AG09319 (cell line): ENCODE results near the gene ATP6V1B1.

ENCODE experiments used
- DNase-seq: peaks from one replicate; pipeline ENCODE4 v3.0.0-alpha.2; 2010; ENCODE audit warnings: low read depth; ENCODE audit errors: extremely low read depth
- CTCF ChIP-seq: IDR thresholded peaks from 2 replicates; pipeline ENCODE4 v1.5.1; 2011; ENCODE audit warnings: low read depth, mild to moderate bottlenecking, inconsistent platforms, low read length, moderate library complexity

ATP6V1B1 gene

GRCh38 chr2:71003396-71003795 is 67.7 kb downstream of the ATP6V1B1 start:
- TF ChIP-seq CTCF: no peak

GRCh38 chr2:71003966-71004755 is 68.5 kb downstream of the ATP6V1B1 start:
- no peak for DNase-seq
- TF ChIP-seq CTCF: no peak

More at GRCh38 chr2:71003396-71003795, 67.7 kb downstream of the ATP6V1B1 start:
- DNase-seq: no peak

- no peak for DNase-seq
Measured at GRCh38 chr2:71004857-71005256, 69.2 kb downstream of the ATP6V1B1 start.

GRCh38 chr2:71005271-71006202 is 69.8 kb downstream of the ATP6V1B1 start:
- TF ChIP-seq CTCF: no peak
- no peak for DNase-seq

More at GRCh38 chr2:71004857-71005256, 69.2 kb downstream of the ATP6V1B1 start:
- no peak for TF ChIP-seq CTCF

- TF ChIP-seq CTCF: no peak
- no peak for DNase-seq
Measured at GRCh38 chr2:71006323-71006722, 70.6 kb downstream of the ATP6V1B1 start.

- no peak for TF ChIP-seq CTCF
- no peak for DNase-seq
Measured at GRCh38 chr2:71006955-71007799, 71.5 kb downstream of the ATP6V1B1 start.
